ENCODE results near the gene CDT1.

The CDT1 gene

GRCh38 chr16:88840600-88841215 is 37.1 kb downstream of the CDT1 start:
- H3K36me3 ChIP-seq (ENCODE audit: low read length) = no peaks in the 10 kb centered on the region
- no peak for TF ChIP-seq EZH2phosphoT487 (conservative IDR thresholded peaks at IDR 0.05; ENCODE audit: low read length)
- no peak for TF ChIP-seq CTCF (IDR thresholded peaks at IDR 0.05; ENCODE audit: insufficient read depth, low read length, poor library complexity, severe bottlenecking)
- H3K79me2 ChIP-seq (ENCODE audit: insufficient read depth, low read length) = no peaks in the 10 kb centered on the region
- no peak overlapping the region for H3K4me3 ChIP-seq (ENCODE audit: insufficient read depth, low read length, poor library complexity, severe bottlenecking)
- no peak overlapping the region for H3K9ac ChIP-seq (ENCODE audit: low read length)
- H4K20me1 ChIP-seq (ENCODE audit: low read depth, low read length) = no peaks in the 10 kb centered on the region
- no peak overlapping the region for H2AFZ ChIP-seq (ENCODE audit: low read depth, low read length, severe bottlenecking)
- no peak overlapping the region for H3K4me2 ChIP-seq (ENCODE audit: low read depth, low read length, poor library complexity, severe bottlenecking)
- H3K9me3 ChIP-seq (ENCODE audit: insufficient read depth, low read length) = no peaks in the 10 kb centered on the region
- H3K27ac ChIP-seq (ENCODE audit: low read depth, low read length) = no peak overlapping the region
- no peaks in the 10 kb centered on the region for H3K27me3 ChIP-seq (ENCODE audit: low read length)
- no peaks in the 10 kb centered on the region for H3K9me2 ChIP-seq (replicated peaks; ENCODE audit: insufficient read depth, low read length)
- H3F3A ChIP-seq (ENCODE audit: insufficient read depth) = no peaks in the 10 kb centered on the region

GRCh38 chr16:88841521-88842307 is 38.1 kb downstream of the CDT1 start:
- no peaks in the 10 kb centered on the region for H3K79me2 ChIP-seq (ENCODE audit: insufficient read depth, low read length)
- no peak overlapping the region for H3K4me3 ChIP-seq (ENCODE audit: insufficient read depth, low read length, poor library complexity, severe bottlenecking)
- no peaks in the 10 kb centered on the region for H3K9me3 ChIP-seq (ENCODE audit: insufficient read depth, low read length)
- no peaks in the 10 kb centered on the region for H3F3A ChIP-seq (ENCODE audit: insufficient read depth)
- H3K9me2 ChIP-seq (replicated peaks; ENCODE audit: insufficient read depth, low read length) = no peaks in the 10 kb centered on the region
- no peaks in the 10 kb centered on the region for H3K36me3 ChIP-seq (ENCODE audit: low read length)
- no peak overlapping the region for H3K4me2 ChIP-seq (ENCODE audit: low read depth, low read length, poor library complexity, severe bottlenecking)
- no peak for TF ChIP-seq CTCF (IDR thresholded peaks at IDR 0.05; ENCODE audit: insufficient read depth, low read length, poor library complexity, severe bottlenecking)
- no peak for TF ChIP-seq EZH2phosphoT487 (conservative IDR thresholded peaks at IDR 0.05; ENCODE audit: low read length)
- no peaks in the 10 kb centered on the region for H3K27me3 ChIP-seq (ENCODE audit: low read length)
- no peaks in the 10 kb centered on the region for H4K20me1 ChIP-seq (ENCODE audit: low read depth, low read length)
- H2AFZ ChIP-seq (ENCODE audit: low read depth, low read length, severe bottlenecking) = no peak overlapping the region
- H3K9ac ChIP-seq (ENCODE audit: low read length) = no peak overlapping the region
- H3K27ac ChIP-seq (ENCODE audit: low read depth, low read length) = no peak overlapping the region

- no peak overlapping the region for H2AFZ ChIP-seq (ENCODE audit: low read depth, low read length, severe bottlenecking)
- H3K79me2 ChIP-seq (ENCODE audit: insufficient read depth, low read length) = no peaks in the 10 kb centered on the region
- H3F3A ChIP-seq (ENCODE audit: insufficient read depth) = no peaks in the 10 kb centered on the region
- H3K4me2 ChIP-seq (ENCODE audit: low read depth, low read length, poor library complexity, severe bottlenecking) = no peak overlapping the region
- TF ChIP-seq CTCF (IDR thresholded peaks at IDR 0.05; ENCODE audit: insufficient read depth, low read length, poor library complexity, severe bottlenecking) = no peak
- no peak for TF ChIP-seq EZH2phosphoT487 (conservative IDR thresholded peaks at IDR 0.05; ENCODE audit: low read length)
- no peak overlapping the region for H3K27ac ChIP-seq (ENCODE audit: low read depth, low read length)
- H3K36me3 ChIP-seq (ENCODE audit: low read length) = no peaks in the 10 kb centered on the region
- no peaks in the 10 kb centered on the region for H4K20me1 ChIP-seq (ENCODE audit: low read depth, low read length)
- H3K27me3 ChIP-seq (ENCODE audit: low read length) = no peaks in the 10 kb centered on the region
- no peaks in the 10 kb centered on the region for H3K9me3 ChIP-seq (ENCODE audit: insufficient read depth, low read length)
- H3K4me3 ChIP-seq (ENCODE audit: insufficient read depth, low read length, poor library complexity, severe bottlenecking) = no peak overlapping the region
- H3K9ac ChIP-seq (ENCODE audit: low read length) = no peak overlapping the region
- no peaks in the 10 kb centered on the region for H3K9me2 ChIP-seq (replicated peaks; ENCODE audit: insufficient read depth, low read length)
Measured at GRCh38 chr16:88842308-88842756, 38.7 kb downstream of the CDT1 start.
